K562 (cell line): ENCODE results near the gene ZNF276. TPM values are rescaled to one million over a fixed set of nuclear protein-coding genes. Genes with fewer than 3 reads are reported as not detected.

Experiments
- BMI1 ChIP-seq: fragments of 150-350 bp; IDR thresholded peaks from 2 replicates; pipeline ENCODE4 v1.6.1; 2014; ENCODE audit warnings: low read length
- DIDO1 ChIP-seq: fragments of 450-650 bp; IDR thresholded peaks from 2 replicates; pipeline ENCODE4 v1.6.1; 2016; ENCODE audit warnings: low read depth, missing biosample characterization, missing genetic modification characterization
- HNRNPL ChIP-seq: fragments of 200-400 bp; formaldehyde crosslinking; IDR thresholded peaks from 2 replicates; pipeline ENCODE4 v1.6.1; 2017; ENCODE audit warnings: low read depth, mild to moderate bottlenecking, low read length
- IRF2 ChIP-seq: sonication (generic); formaldehyde crosslinking; IDR thresholded peaks from 2 replicates; pipeline ENCODE4 v1.8.1; 2022; ENCODE audit warnings: mild to moderate bottlenecking, missing genetic modification reagents
- KAT7 ChIP-seq: sonication (generic); formaldehyde crosslinking; IDR thresholded peaks from 2 replicates; pipeline ENCODE4 v1.8.0; 2022; ENCODE audit warnings: missing genetic modification reagents, mild to moderate bottlenecking, borderline replicate concordance
- KDM1A ChIP-seq, 2 experiments: fragments of 450-650 bp; IDR thresholded peaks; 2 replicates each; pipeline ENCODE4 v1.6.1; 2016; ENCODE audit warnings: mild to moderate bottlenecking in 2 of 2
- MEIS2 ChIP-seq: fragments of 450-650 bp; IDR thresholded peaks from 2 replicates; pipeline ENCODE4 v1.6.1; 2014; ENCODE audit warnings: mild to moderate bottlenecking; ENCODE audit not compliant: partially characterized antibody
- NCOA6 ChIP-seq: fragments of 450-650 bp; IDR thresholded peaks from 2 replicates; pipeline ENCODE4 v1.6.1; 2017; ENCODE audit warnings: mild to moderate bottlenecking
- PHB2 ChIP-seq: fragments of 450-650 bp; IDR thresholded peaks from 2 replicates; pipeline ENCODE4 v1.6.1; 2017; ENCODE audit warnings: low read depth
- POLR2G ChIP-seq: fragments of 200-400 bp; formaldehyde crosslinking; IDR thresholded peaks from 2 replicates; pipeline ENCODE4 v1.6.1; 2017; ENCODE audit warnings: low read depth, mild to moderate bottlenecking, antibody characterized with exemption, low read length, moderate library complexity
- POLR3A ChIP-seq: IDR thresholded peaks from 2 replicates; pipeline ENCODE4 v1.6.1; 2011; ENCODE audit warnings: borderline replicate concordance, mild to moderate bottlenecking, moderate library complexity; ENCODE audit not compliant: insufficient read length, insufficient read depth; ENCODE audit errors: extremely low read depth
- SAFB ChIP-seq: fragments of 200-400 bp; formaldehyde crosslinking; IDR thresholded peaks from 2 replicates; pipeline ENCODE4 v1.6.1; 2017; ENCODE audit warnings: low read depth, low read length, borderline replicate concordance
- SLC30A9 ChIP-seq: fragments of 250-450 bp; sonication (Bioruptor Pico); IDR thresholded peaks from 2 replicates; pipeline ENCODE4 v1.8.0; 2022; ENCODE audit warnings: mild to moderate bottlenecking, moderate library complexity
- ZNF184 ChIP-seq: sonication (generic); formaldehyde crosslinking; IDR thresholded peaks from 2 replicates; pipeline ENCODE4 v1.5.0; 2020; ENCODE audit warnings: missing genetic modification reagents
- ZNF274 ChIP-seq: IDR thresholded peaks from 2 replicates; pipeline ENCODE4 v1.6.1; 2011; ENCODE audit warnings: low read depth, mild to moderate bottlenecking, low read length, moderate library complexity, borderline replicate concordance
- ZNF384 ChIP-seq: IDR thresholded peaks from 2 replicates; pipeline ENCODE4 v1.6.1; 2012; ENCODE audit warnings: low read depth, low read length, improper control_type of control experiment
- ZNF717 ChIP-seq: fragments of 250-450 bp; sonication (Bioruptor Pico); IDR thresholded peaks from 2 replicates; pipeline ENCODE4 v1.5.0; 2021
- polyA plus RNA-seq, 8 experiments: library from polyadenylated mRNA; depleted of rRNA in 4 of 8; stranded (reverse) in 5 of 8; unstranded in 3 of 8; fragments of >200 nt; fragmentation: Nextera tagmentation in 2 of 8; fragmentation: Illumina TruSeq in 1 of 8; extraction: Ambion mirVana in 2 of 8; extraction: Trizol in 1 of 8; gene quantifications; 2 replicates each; pipeline versions ENCODE4 v1.2.1 to v1.2.3, GENCODE V29; 2011 to 2014; ENCODE audit warnings: inconsistent platforms in 1 of 8, missing spikeins in 1 of 8
- total RNA-seq, 7 experiments: library from RNA; depleted of rRNA in 6 of 7; stranded (reverse); fragments of >200 nt in 6 of 7; fragmentation: Illumina TruSeq in 2 of 7; extraction: Trizol in 2 of 7; gene quantifications; 2 replicates each; pipeline versions ENCODE4 v1.2.1 to v1.2.3, GENCODE V29; 2011 to 2021; ENCODE audit warnings: low replicate concordance in 1 of 7
- TF ChIP-seq, protein P1 (sequence below): fragments of 250-450 bp; sonication (Bioruptor Pico); IDR thresholded peaks from 2 replicates; pipeline ENCODE4 v1.4.0; 2020; ENCODE audit warnings: mild to moderate bottlenecking, moderate library complexity
- TF ChIP-seq, protein P2 (sequence below): fragments of 250-450 bp; sonication (Bioruptor Pico); IDR thresholded peaks from 2 replicates; pipeline ENCODE4 v1.4.0; 2020; ENCODE audit warnings: borderline replicate concordance
- TF ChIP-seq, protein P3 (sequence below): fragments of 250-450 bp; sonication (Bioruptor Pico); IDR thresholded peaks from 2 replicates; pipeline ENCODE4 v1.6.1; 2021; ENCODE audit warnings: mild to moderate bottlenecking

ZNF276 gene
- total and polyA plus RNA-seq, 9 of the 15 experiments (the other 6 are each of a cell fraction or from before 2014, with no cell fraction given): 0.49 to 43.9 (median 15.8) TPM

DNA sequence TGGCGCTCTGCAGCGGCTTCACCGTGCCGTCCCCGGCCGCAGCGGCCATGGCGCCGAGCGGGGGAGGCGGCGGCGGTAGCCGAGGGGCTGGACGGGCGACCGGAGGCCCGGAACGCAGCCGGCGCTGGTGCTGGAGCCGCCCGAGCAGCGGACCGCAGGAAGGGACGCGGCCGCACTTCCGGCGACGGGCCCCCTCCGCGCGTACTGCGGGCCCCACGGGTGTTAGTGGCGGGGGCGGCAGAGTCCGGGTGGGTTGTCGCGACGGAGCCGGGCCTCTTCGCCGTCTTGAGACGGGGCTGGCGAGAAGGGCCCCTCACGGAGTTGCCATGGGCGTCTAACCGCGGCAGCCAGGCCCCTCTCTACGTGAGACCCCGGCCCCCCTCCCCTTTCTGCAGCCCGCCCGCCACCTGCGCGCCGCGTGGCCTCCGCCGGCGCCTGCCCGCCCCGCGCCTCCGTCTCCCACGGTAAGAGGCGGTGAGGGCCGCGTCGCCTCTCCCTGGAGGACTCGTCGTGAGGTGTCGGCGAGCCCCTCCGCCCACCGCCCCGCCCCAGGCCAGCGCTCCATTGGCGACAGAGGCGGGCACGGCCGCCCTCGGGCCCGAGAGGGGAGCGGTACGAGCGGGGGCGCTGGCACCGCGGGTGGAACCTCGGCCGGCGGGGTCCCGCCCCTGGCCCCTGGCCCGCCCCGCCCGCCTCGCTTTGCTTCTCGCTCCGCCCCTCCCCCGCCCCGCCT lies at the start of gene ZNF276, which contains the start of gene VPS9D1 (continued):
- TF ChIP-seq, protein P1, sequence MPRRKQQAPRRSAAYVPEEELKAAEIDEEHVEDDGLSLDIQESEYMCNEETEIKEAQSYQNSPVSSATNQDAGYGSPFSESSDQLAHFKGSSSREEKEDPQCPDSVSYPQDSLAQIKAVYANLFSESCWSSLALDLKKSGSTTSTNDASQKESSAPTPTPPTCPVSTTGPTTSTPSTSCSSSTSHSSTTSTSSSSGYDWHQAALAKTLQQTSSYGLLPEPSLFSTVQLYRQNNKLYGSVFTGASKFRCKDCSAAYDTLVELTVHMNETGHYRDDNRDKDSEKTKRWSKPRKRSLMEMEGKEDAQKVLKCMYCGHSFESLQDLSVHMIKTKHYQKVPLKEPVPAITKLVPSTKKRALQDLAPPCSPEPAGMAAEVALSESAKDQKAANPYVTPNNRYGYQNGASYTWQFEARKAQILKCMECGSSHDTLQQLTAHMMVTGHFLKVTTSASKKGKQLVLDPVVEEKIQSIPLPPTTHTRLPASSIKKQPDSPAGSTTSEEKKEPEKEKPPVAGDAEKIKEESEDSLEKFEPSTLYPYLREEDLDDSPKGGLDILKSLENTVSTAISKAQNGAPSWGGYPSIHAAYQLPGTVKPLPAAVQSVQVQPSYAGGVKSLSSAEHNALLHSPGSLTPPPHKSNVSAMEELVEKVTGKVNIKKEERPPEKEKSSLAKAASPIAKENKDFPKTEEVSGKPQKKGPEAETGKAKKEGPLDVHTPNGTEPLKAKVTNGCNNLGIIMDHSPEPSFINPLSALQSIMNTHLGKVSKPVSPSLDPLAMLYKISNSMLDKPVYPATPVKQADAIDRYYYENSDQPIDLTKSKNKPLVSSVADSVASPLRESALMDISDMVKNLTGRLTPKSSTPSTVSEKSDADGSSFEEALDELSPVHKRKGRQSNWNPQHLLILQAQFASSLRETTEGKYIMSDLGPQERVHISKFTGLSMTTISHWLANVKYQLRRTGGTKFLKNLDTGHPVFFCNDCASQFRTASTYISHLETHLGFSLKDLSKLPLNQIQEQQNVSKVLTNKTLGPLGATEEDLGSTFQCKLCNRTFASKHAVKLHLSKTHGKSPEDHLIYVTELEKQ: no peak
- TF ChIP-seq KDM1A (IDR thresholded peaks at IDR 0.05) (no peak), PHB2 (no peak), DIDO1 (no peak), ZNF274 (no peak), HNRNPL (peak; percentile 24), POLR3A (no peak), IRF2 (no peak), SLC30A9 (CRISPR knock-in tag) (no peak), ZNF717 (CRISPR knock-in tag) (no peak), MEIS2 (no peak), SAFB (peak; percentile 100), BMI1 (no peak), KAT7 (CRISPR knock-in tag) (no peak; the same call in 1 of the 2 replicates), NCOA6 (no peak), ZNF184 (no peak), POLR2G (peak; percentile 90), ZNF384 (no peak)
- TF ChIP-seq, protein P2, sequence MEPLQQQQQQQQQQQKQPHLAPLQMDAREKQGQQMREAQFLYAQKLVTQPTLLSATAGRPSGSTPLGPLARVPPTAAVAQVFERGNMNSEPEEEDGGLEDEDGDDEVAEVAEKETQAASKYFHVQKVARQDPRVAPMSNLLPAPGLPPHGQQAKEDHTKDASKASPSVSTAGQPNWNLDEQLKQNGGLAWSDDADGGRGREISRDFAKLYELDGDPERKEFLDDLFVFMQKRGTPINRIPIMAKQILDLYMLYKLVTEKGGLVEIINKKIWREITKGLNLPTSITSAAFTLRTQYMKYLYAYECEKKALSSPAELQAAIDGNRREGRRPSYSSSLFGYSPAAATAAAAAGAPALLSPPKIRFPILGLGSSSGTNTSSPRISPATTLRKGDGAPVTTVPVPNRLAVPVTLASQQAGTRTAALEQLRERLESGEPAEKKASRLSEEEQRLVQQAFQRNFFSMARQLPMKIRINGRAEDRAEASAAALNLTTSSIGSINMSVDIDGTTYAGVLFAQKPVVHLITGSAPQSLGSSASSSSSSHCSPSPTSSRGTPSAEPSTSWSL (CRISPR knock-in tag): no peak
- TF ChIP-seq, protein P3, sequence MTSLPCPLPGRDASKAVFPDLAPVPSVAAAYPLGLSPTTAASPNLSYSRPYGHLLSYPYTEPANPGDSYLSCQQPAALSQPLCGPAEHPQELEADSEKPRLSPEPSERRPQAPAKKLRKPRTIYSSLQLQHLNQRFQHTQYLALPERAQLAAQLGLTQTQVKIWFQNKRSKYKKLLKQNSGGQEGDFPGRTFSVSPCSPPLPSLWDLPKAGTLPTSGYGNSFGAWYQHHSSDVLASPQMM: no peak
